Measurements from ENCODE around the gene MEF2D. TPM values are rescaled to one million over a fixed set of nuclear protein-coding genes. Genes with fewer than 3 reads are reported as not detected.

MEF2D gene
- total RNA-seq, 4 donors from 2014 or later: 26.4 to 80.6 (median 32.0) TPM

DNA sequence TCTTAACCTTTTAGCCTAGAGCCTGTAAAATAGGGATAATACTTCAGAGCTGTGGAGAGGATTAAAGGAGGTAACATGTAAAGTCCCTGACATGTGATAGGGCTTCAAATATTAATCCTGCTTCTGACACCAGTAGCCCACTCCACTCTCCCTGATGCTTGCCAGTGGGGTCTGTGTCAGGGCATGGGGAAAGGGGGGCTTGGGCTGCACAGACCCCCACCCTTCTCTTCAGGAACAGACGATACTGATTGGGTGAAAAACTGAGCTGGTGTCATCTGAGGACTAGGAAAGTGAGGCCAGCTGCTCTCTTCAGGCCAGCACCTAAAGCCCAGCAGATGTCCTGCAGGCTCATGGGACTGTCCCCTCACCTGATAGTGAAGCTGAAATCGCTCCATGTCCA, 27.0 kb upstream of the MEF2D start:
- WGBS, 2 donors: 92 to 100% methylated on average over 2 of the region's 2 CpGs
- Histone ChIP-seq H3K27ac (no peak overlapping the region), H3K4me1 (no peaks in the 10 kb centered on the region), H3K4me3 (replicated peaks in 1 of 3) (no peak overlapping the region), H3K9me3 (no peaks in the 10 kb centered on the region), H3K36me3 (no peaks in the 10 kb centered on the region), H3K27me3 (no peaks in the 10 kb centered on the region)
- intact Hi-C loops (cut with DNase I): no loop called here
- no peak for DNase-seq
- TF ChIP-seq, protein P1, sequence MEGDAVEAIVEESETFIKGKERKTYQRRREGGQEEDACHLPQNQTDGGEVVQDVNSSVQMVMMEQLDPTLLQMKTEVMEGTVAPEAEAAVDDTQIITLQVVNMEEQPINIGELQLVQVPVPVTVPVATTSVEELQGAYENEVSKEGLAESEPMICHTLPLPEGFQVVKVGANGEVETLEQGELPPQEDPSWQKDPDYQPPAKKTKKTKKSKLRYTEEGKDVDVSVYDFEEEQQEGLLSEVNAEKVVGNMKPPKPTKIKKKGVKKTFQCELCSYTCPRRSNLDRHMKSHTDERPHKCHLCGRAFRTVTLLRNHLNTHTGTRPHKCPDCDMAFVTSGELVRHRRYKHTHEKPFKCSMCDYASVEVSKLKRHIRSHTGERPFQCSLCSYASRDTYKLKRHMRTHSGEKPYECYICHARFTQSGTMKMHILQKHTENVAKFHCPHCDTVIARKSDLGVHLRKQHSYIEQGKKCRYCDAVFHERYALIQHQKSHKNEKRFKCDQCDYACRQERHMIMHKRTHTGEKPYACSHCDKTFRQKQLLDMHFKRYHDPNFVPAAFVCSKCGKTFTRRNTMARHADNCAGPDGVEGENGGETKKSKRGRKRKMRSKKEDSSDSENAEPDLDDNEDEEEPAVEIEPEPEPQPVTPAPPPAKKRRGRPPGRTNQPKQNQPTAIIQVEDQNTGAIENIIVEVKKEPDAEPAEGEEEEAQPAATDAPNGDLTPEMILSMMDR (IDR thresholded peaks at IDR 0.05): no peak
- TF ChIP-seq POLR2A (IDR thresholded peaks at IDR 0.05): no peak

DNA sequence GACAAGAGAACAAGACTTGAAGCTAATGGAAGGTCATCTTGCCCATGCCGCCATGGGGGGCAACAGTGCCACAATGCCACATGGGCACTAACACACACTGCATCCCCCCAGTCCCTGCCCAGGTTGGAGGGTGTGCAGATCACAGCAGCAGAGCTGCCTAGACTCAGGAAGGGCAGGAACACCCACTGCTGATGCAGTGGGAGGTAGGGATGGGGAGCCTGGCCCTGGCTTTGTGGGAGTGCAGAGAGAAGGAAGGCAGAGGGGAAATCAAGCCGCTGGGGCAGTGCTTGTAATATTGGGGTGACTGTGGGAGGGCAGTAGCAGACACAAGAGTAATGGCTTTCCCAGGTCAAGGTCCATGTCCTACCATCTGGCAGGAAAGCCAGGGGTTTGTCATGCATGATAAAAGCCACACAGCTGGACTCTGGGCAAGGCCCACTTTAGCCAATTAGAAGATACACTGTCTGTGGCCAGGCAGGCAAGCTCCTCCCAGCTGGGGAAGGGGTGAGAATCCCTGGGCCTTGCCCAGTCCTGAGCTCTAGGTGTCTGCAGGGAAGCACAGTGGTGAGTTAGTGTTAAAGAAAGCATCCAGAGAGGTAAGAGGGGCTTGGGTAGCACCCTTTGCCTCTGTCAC, 25.4 kb upstream of the MEF2D start:
- TF ChIP-seq POLR2A (IDR thresholded peaks at IDR 0.05): no peak
- TF ChIP-seq, protein P1 (IDR thresholded peaks at IDR 0.05): no peak
- no peak overlapping the region for H3K4me3 ChIP-seq (replicated peaks in 1 of 3)
- no peaks in the 10 kb centered on the region for H3K27me3 ChIP-seq
- intact Hi-C loops (cut with DNase I): no loop called here
- H3K27ac ChIP-seq: no peak overlapping the region
- no peaks in the 10 kb centered on the region for H3K9me3 ChIP-seq
- no peaks in the 10 kb centered on the region for H3K4me1 ChIP-seq
- 81 to 90% methylated on average over 2 of the region's 2 CpGs for WGBS, 2 donors
- no peak for DNase-seq
- no peaks in the 10 kb centered on the region for H3K36me3 ChIP-seq

DNA sequence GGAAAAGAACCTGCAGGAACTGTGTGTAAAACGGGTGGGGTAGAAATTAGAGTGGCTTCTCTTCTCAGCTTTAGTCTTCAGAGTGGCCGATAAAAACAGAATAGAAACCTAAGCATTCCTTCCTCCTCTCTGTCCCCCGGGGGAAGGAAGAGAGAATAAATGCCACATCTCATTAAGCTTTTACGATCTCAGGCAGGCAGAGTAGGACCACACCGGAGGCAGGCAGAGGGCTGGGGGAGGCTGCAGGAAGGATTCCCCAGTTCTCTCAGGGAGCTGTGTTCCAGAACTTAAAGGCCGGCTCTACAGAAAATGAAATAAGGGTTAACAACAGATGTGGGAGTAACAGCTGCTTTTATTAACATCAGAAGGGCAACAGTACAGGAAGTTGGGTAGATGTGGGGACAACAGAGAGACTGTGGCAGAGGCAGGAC, 24.5 kb upstream of the MEF2D start:
- intact Hi-C loops (cut with DNase I): no loop called here
- TF ChIP-seq POLR2A (IDR thresholded peaks at IDR 0.05): no peak
- TF ChIP-seq, protein P1 (IDR thresholded peaks at IDR 0.05): no peak
- DNase-seq: no peak
- H3K4me1 ChIP-seq: no peaks in the 10 kb centered on the region
- H3K9me3 ChIP-seq: no peaks in the 10 kb centered on the region
- H3K36me3 ChIP-seq: no peaks in the 10 kb centered on the region
- 71 to 83% methylated on average over 6 of the region's 6 CpGs for WGBS, 2 donors
- no peak overlapping the region for H3K4me3 ChIP-seq (replicated peaks in 1 of 3)
- H3K27me3 ChIP-seq: no peaks in the 10 kb centered on the region
- H3K27ac ChIP-seq: no peak overlapping the region

DNA sequence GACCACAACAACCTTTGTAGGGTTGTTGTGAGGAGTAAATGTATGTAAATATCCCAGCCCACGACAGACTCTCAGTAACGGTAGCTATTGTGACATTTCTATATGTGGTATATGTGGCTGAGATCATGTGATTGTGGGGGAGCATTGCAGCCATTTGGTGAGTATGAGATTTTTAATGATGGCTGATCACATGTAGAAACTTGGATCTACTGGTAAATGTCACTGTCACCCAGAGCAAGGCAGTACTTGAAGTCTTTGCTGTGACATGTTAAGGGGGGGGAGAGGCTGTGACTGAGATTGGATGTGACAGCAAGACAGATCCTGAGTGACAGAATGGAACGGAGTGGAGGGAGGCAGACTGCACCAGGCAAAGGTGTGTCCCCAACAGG, 23.9 kb upstream of the MEF2D start:
- Histone ChIP-seq H3K9me3 (no peaks in the 10 kb centered on the region), H3K27ac (no peak overlapping the region), H3K4me3 (replicated peaks in 1 of 3) (no peak overlapping the region), H3K36me3 (no peaks in the 10 kb centered on the region), H3K4me1 (no peaks in the 10 kb centered on the region), H3K27me3 (no peaks in the 10 kb centered on the region)
- DNase-seq: no peak
- WGBS, 2 donors: 76% methylated on average over 3 of the region's 3 CpGs
- TF ChIP-seq, protein P1 (IDR thresholded peaks at IDR 0.05): no peak
- no peak for TF ChIP-seq POLR2A (IDR thresholded peaks at IDR 0.05)
- intact Hi-C loops (cut with DNase I): no loop called here

DNA sequence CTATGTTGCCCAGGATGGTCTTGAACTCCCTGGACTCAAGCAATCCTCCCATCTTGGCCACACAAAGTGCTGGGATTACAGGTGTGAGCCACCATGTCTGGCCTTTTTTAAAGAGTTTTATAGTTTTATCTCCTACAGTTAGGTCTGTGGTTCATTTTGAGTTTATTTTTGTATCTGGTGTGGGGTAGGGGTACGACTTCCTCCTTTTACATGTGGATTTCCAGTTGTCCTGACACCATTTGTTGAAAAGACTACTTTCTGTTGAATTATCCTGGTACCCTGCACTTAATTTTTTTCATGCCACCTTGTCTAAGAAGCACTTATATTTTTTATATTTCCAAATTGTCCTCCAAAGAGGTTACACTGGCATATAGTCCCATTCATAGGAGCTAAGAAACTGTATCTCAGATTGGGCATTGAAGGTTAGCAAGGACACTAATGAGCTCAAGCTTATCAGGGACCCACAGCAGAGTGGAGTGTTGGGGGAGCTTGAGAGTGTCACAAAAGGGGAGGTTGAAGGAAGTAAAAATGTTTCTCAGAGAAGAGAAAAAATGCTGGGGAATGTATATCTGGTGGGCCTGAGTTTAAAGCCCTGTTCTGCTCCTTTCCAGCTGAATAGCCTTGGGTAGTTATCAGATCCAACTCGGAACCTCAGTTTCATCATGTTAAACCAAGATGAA, 23.4 kb upstream of the MEF2D start:
- no peaks in the 10 kb centered on the region for H3K4me1 ChIP-seq
- no peaks in the 10 kb centered on the region for H3K27me3 ChIP-seq
- TF ChIP-seq POLR2A (IDR thresholded peaks at IDR 0.05): no peak
- TF ChIP-seq, protein P1 (IDR thresholded peaks at IDR 0.05): no peak
- no peak overlapping the region for H3K27ac ChIP-seq
- no peaks in the 10 kb centered on the region for H3K36me3 ChIP-seq
- no peak overlapping the region for H3K4me3 ChIP-seq (replicated peaks in 1 of 3)
- intact Hi-C loops (cut with DNase I): no loop called here
- H3K9me3 ChIP-seq: no peaks in the 10 kb centered on the region
- no peak for DNase-seq
- 87 to 93% methylated on average over 2 of the region's 2 CpGs for WGBS, 2 donors
